Measurements from ENCODE around the gene LRIG3. TPM values are rescaled to one million over a fixed set of nuclear protein-coding genes. Genes with fewer than 3 reads are reported as not detected.

The LRIG3 gene
- total and polyA plus RNA-seq, 2 of the 8 experiments (the other 6 are each of a cell fraction or from before 2014, with no cell fraction given) = 6.5 to 9.1 TPM

GRCh38 chr12:58932806-58933681 is 12.7 kb upstream of the LRIG3 start:
- H3K27me3 ChIP-seq (replicated peaks in 1 of 4; ENCODE audit: control insufficient read depth in 3 of 4, extremely low read depth in 1 of 4, insufficient read depth in 3 of 4, low read length in 3 of 4) = no peaks in the 10 kb centered on the region
- no peak overlapping the region for H3K4ac ChIP-seq (replicated peaks; ENCODE audit: insufficient read length, low read depth, low read length)
- H3K79me1 ChIP-seq (ENCODE audit: low read depth, low read length) = no peaks in the 10 kb centered on the region
- no peak overlapping the region for H2BK120ac ChIP-seq (replicated peaks; ENCODE audit: low read depth, low read length)
- DNase-seq (ENCODE audit: low read depth in 1 of 2, low spot score in 2 of 2) (no peak), FAIRE-seq (no peak)
- H4K91ac ChIP-seq (replicated peaks; ENCODE audit: insufficient read length, low read length) = no peak overlapping the region
- no peak overlapping the region for H4K8ac ChIP-seq (ENCODE audit: extremely low read depth, insufficient read depth, low read length)
- POLR2A ChIA-PET (ENCODE audit: partially characterized antibody) = interaction anchor here (1.3 kb wide), 1 partner anchor 13 kb away, joined by 6 read pairs; the partner anchor contains the start of gene LRIG3
- no peak overlapping the region for H4K5ac ChIP-seq (ENCODE audit: insufficient read length, low read depth, low read length)
- no peak overlapping the region for H3K18ac ChIP-seq (ENCODE audit: extremely low read depth, low read length)
- no peaks in the 10 kb centered on the region; a peak in 2 of 7 replicates for H3K4me1 ChIP-seq (replicated peaks in 1 of 4; ENCODE audit: control insufficient read depth in 3 of 4, insufficient read depth in 4 of 4, low read length in 3 of 4)
- 80% methylated on average over 8 of the region's 8 CpGs; no CpG with 5 or more reads in 1 of the 2 experiments for WGBS, 2 experiments (ENCODE audit: extremely low coverage in 1 of 2, insufficient coverage in 1 of 2, insufficient read length in 1 of 2, insufficient replicate concordance in 2 of 2, low coverage in 1 of 2, low lambda C conversion rate in 2 of 2, missing lambda C conversion rate in 1 of 2)
- H3K14ac ChIP-seq (ENCODE audit: insufficient read length) = no peak overlapping the region
- H3K4me3 ChIP-seq (ENCODE audit: extremely low read depth in 1 of 4, insufficient read depth in 2 of 4, low read depth in 3 of 4, low read length in 4 of 4) = no peak overlapping the region
- H3K27ac ChIP-seq (ENCODE audit: low read depth, low read length) = no peak overlapping the region
- H3K4me2 ChIP-seq (ENCODE audit: insufficient read depth in 1 of 2, low read depth in 2 of 2, low read length in 2 of 2) = no peak overlapping the region
- H2BK20ac ChIP-seq (ENCODE audit: low read length) = no peak overlapping the region
- H3K23me2 ChIP-seq (ENCODE audit: low read depth, low read length) = no peaks in the 10 kb centered on the region
- H2AK5ac ChIP-seq (ENCODE audit: low read depth, low read length) = no peak overlapping the region
- no peak overlapping the region for H2BK5ac ChIP-seq (ENCODE audit: low read depth, low read length)
- H2BK12ac ChIP-seq (ENCODE audit: low read depth, low read length) = no peak overlapping the region
- no peak overlapping the region for H3K9ac ChIP-seq (replicated peaks in 1 of 4; ENCODE audit: extremely low read depth in 1 of 4, low read depth in 3 of 4, low read length in 3 of 4)
- no peaks in the 10 kb centered on the region for H3K36me3 ChIP-seq (ENCODE audit: control insufficient read depth in 2 of 4, insufficient read depth in 4 of 4, low read length in 3 of 4)
- H3K9me3 ChIP-seq (ENCODE audit: insufficient read depth in 2 of 2, low read depth in 1 of 2, low read length in 1 of 2) = no peaks in the 10 kb centered on the region; a peak in 1 of 4 replicates
- H2BK15ac ChIP-seq (ENCODE audit: low read length) = no peak overlapping the region
- no peaks in the 10 kb centered on the region for H4K20me1 ChIP-seq (replicated peaks in 1 of 2; ENCODE audit: control insufficient read depth in 1 of 2, insufficient read depth in 2 of 2, low read length in 2 of 2)
- H3K79me2 ChIP-seq (ENCODE audit: control insufficient read depth in 1 of 2, insufficient read depth in 2 of 2, low read length in 2 of 2) = no peaks in the 10 kb centered on the region
- peak; percentile 70; the same call in 1 of the 2 replicates for TF ChIP-seq JUN (IDR thresholded peaks at IDR 0.05; ENCODE audit: low read depth, low read length)
- TF ChIP-seq RXRA (IDR thresholded peaks at IDR 0.05; ENCODE audit: insufficient read depth, low read depth, low read length) = no peak
- TF ChIP-seq JUND (IDR thresholded peaks at IDR 0.05; ENCODE audit: low read length) = peak; percentile 87
- CTCF ChIA-PET (ENCODE audit: partially characterized antibody) = interaction anchor here (0.8 to 3.8 kb wide), 7 partner anchors 12 to 392 kb away, joined by 3 to 15 read pairs (median 3); partner anchors contain the start of gene LRIG3
- H3K56ac ChIP-seq (replicated peaks; ENCODE audit: insufficient read length, low read depth, low read length) = no peak overlapping the region
- no peak overlapping the region for H2AFZ ChIP-seq (ENCODE audit: low read length)
- no peak overlapping the region for H3K23ac ChIP-seq (ENCODE audit: insufficient read length)
